ENCODE results near the gene FZD10.

Gene FZD10

GRCh38 chr12:130212384-130212989 is 50.2 kb downstream of the FZD10 start:
- DNase-seq (ENCODE audit: low spot score): no peak

GRCh38 chr12:130213249-130213648 is 51.0 kb downstream of the FZD10 start:
- DNase-seq (ENCODE audit: low spot score): no peak

- DNase-seq (ENCODE audit: low spot score): no peak
These were observed 52.6 kb downstream of the FZD10 start for GRCh38 chr12:130214686-130215395.

Data from SW480 (cell line).